GM04503 (cell line): ENCODE results near the gene AZU1.

ENCODE experiments used
- DNase-seq: peaks from one replicate; pipeline ENCODE4 v3.0.0-alpha.2; 2012; ENCODE audit warnings: low read depth

Gene AZU1

GRCh38 chr19:855566-856120 lies 28.0 kb downstream of the AZU1 start:
- no peak for DNase-seq

GRCh38 chr19:858284-858683 lies 30.6 kb downstream of the AZU1 start:
- DNase-seq = no peak

- no peak for DNase-seq
Observed at GRCh38 chr19:858868-859843, 31.5 kb downstream of the AZU1 start, which contains the start of gene CFD. CFD (plus strand) TSS chr19:859664; CDS start chr19:859690, 26 bp downstream.

GRCh38 chr19:861141-861755 lies 33.6 kb downstream of the AZU1 start:
- DNase-seq = no peak

- DNase-seq = no peak
Observed at GRCh38 chr19:861756-862580, 34.3 kb downstream of the AZU1 start.

- DNase-seq = no peak
Observed at GRCh38 chr19:862581-863314, 35.1 kb downstream of the AZU1 start.

GRCh38 chr19:863315-863620 lies 35.6 kb downstream of the AZU1 start:
- no peak for DNase-seq

GRCh38 chr19:866769-867300 lies 39.2 kb downstream of the AZU1 start:
- no peak for DNase-seq

- no peak for DNase-seq
Observed at GRCh38 chr19:867301-867793, 39.7 kb downstream of the AZU1 start.

- DNase-seq = no peak
Observed at GRCh38 chr19:867855-868457, 40.3 kb downstream of the AZU1 start.

- DNase-seq = no peak
Observed at GRCh38 chr19:868458-869244, 41.0 kb downstream of the AZU1 start.

GRCh38 chr19:869245-870177 lies 41.9 kb downstream of the AZU1 start:
- peak; percentile 80 for DNase-seq

- DNase-seq = no peak
Observed at GRCh38 chr19:870314-870713, 42.7 kb downstream of the AZU1 start.

- DNase-seq = no peak
Observed at GRCh38 chr19:870963-871401, 43.3 kb downstream of the AZU1 start.

- no peak for DNase-seq
Observed at GRCh38 chr19:871446-872265, 44.0 kb downstream of the AZU1 start.

- peak; percentile 52 for DNase-seq
Observed at GRCh38 chr19:872266-872951, 44.8 kb downstream of the AZU1 start.

GRCh38 chr19:873084-873483 lies 45.4 kb downstream of the AZU1 start:
- peak; percentile 39 for DNase-seq
